ENCODE results near the gene RIBC1.
"Not testable (repeated sequence)": the region's sequence is repeated elsewhere in the genome, so short reads cannot be mapped to it uniquely, and the experiment has no call there.

Gene RIBC1

DNA sequence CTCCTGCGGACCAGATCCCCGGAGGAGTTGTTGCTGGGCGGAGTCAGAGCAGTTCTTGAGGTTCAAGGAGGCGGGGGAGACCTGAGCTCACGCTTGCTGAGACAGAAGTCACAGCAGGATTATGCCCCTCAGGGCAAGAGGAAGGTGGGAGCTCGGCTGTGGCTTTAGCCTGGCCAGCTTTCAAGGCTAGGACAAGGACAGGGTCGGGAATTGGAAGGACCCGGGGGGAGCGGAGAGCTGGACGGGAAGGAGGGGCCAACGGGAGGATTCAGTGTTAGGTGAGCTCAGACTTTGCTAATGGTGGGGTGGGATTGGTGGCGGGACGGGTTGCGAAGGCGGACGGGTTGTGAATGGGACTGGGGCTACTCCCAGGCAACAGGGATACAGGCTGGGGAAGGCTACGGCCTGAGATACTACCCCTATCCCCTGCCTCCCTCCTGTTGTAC is at the start of gene RIBC1:
Gene RIBC1, plus strand, starts transcription at position 13 of the 446 bp plus-strand sequence. CDS start 3,404 bp downstream, outside the sequence.
- DNase-seq = no peak

DNA sequence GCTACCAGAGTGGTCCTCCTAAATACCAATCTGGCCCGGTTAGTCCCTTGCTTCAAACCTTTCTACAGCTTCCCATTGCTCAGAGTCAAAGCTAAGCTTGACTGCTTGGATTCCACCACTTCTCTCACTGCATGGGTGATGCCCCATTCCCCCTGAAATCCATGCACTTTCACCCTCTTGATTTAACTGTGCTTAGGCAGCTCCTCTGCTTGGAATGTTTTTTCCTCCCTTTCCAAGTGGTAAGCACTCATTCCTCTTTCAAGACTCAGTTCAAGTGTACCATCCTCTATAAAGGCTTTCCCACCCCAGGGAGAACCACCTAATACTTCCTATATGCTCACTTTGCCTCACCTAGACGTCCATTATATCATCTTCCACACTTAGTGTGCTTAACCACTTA is 49.4 kb upstream of the RIBC1 start:
- DNase-seq = no peak

DNA sequence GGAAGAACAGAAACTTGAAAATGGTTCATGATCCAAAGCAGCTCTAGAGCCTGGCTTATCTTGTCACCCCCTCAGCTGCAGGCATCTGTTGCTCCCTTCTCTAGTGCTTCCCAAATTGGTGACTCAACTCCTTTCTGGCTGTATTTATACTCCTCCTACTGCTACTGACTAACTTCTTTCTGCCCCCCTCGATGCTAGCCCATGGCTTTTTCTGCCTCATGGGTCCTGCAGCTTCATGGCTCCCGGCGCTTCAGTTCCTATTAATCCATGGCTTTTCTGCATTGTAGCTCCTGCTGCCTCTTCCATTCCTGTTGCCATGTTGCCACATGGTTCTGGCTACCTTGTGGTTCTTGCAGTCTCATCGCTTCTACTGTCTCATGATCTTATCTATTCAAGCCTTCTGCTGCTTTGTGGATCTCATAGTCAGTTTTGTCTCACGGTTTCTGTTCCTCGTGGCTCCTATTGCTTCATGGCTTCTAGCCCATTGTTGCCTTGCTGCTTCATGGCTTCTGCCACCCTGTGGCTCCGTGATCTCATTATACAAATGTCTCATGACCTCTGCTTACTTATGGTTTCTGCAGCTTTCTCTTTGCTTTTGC is 48.4 kb upstream of the RIBC1 start:
- DNase-seq = no peak

DNA sequence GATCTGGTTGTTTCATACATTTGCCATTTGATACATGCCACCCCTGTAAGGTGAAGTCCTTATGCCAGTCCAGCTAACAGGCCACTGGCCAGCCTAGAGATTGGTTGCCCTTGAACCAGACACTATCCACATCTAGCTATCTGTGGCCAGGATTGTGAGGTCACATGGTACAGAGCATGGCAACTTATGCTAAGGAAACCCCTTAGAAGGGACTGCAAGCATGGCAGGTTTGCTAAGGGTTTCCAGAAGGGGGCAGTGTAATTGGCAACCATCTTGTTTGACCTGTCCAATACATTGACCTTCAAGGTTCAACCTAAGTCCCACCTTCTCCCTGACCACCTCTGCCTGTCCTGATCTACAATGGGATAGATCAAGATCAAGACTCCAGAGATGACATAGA is 47.8 kb upstream of the RIBC1 start:
- no peak for DNase-seq

DNA sequence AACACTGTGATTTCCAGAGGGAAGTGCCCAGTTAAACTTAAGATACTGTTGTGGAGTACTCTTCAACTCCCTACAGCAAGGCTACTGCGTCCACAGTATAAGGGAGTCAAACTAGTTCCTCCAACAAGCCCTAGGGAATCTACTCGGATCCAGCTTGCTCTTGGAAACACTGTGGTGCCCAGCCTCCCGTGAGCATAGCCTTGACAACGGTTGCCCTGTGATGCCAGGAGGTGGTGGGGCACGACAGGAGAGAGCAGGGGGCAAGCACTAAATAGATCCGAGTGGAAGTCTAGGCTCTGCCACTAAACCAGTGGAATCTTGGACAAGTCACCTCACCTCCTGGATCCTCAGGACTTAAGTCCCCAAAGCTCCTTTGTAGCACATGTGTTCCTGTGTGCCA is 45.8 kb upstream of the RIBC1 start:
- no peak for DNase-seq

GRCh38 chrX:53377464-53377863 is 45.2 kb upstream of the RIBC1 start:
- no peak for DNase-seq

- no peak for DNase-seq
Observed at GRCh38 chrX:53379008-53379710, 43.5 kb upstream of the RIBC1 start.

DNA sequence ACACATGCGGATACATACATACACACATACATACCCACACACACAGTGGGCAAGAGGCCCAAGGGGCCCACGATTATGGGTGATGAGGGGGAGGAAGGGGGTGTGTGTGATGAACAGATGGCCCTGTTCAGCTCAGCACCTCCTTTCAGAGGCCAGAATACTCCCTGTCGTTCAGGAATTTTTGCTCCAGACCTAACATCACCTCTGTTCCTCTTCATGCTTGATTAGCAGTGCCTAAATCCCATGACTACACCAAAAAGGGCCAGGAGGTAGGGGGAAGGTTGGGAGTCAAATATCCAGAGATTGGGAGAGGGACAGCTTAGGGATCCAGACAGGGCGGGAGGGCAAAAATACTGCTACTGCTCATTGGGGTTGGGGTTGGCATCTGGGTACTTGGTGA is 42.9 kb upstream of the RIBC1 start:
- no peak for DNase-seq

DNA sequence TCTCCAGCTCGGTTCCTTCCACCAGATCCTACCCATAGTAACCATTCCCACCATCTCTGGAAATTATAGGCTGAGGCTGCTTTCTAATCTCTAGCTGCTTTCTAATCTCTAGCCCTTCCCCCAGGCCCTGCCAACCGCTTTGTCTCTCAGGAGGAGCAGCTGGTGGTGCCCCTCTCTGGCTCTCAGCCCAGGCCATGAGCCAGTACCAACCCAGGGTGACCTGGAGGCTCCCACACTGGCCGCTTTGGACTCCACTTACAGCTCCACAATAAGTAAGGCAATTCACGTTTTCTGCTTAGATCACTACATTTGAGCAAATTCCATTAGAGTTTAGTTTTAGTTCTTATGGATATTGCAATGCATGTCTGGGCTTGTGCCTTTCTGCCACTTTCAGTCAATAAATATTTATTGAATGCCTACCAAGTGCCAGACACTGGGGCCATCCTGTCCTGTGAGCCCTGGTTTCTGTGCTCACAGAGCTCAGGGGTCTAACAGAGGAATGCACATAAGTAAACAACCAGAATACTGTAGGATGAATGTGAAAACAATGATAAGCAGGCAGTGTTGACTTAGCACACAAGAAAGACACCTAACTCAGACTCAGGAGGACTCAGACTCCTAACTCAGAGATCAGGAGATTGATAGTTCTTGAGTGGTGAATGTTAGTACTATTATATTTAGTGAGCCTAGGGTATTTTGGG is 39.1 kb upstream of the RIBC1 start:
- DNase-seq = no peak

- no peak for DNase-seq
Observed at GRCh38 chrX:53395605-53396298, 26.9 kb upstream of the RIBC1 start.

GRCh38 chrX:53398216-53398615 is 24.5 kb upstream of the RIBC1 start:
- no peak for DNase-seq

- DNase-seq = no peak
Observed at GRCh38 chrX:53403535-53403934, 19.1 kb upstream of the RIBC1 start.

- no peak for DNase-seq
Observed at GRCh38 chrX:53412446-53412845, 10.2 kb upstream of the RIBC1 start.

DNA sequence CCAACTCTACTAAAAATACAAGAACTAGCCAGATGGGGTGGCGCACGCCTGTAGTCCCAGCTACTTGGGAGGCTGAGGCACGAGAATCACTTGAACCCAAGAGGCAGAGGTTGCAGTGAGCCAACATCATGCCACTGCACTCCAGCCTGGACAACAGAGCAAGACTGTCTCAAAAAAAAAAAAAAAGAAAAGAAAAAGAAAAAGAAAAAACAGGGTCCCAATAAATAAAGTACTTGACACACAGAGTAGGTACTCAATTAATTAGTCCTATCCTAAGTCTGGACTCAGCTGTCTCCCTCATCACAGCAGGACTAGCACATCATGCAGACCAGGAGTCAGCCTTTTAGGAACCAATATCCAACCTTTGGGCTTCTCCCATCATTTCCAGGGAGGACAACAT is 2.3 kb upstream of the RIBC1 start:
- not testable (repeated sequence) for DNase-seq

GRCh38 chrX:53421125-53421524 is 1.5 kb upstream of the RIBC1 start:
- no peak for DNase-seq

DNA sequence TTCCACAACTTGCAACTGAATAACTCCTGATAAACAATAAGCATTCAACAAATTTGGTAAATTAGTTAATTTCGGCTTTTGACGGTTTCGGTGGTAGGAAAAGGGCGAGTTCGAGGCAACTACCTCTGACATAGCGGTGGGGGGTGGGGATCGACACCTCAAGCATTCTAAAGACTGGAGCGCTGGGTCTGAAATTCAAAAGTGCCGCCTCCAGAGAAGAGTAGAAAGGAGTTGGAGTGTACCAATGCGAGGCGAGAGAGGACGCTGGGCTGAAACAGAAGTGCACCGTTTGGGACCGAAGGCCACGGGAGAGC is 944 bp upstream of the RIBC1 start:
- no peak for DNase-seq

DNA sequence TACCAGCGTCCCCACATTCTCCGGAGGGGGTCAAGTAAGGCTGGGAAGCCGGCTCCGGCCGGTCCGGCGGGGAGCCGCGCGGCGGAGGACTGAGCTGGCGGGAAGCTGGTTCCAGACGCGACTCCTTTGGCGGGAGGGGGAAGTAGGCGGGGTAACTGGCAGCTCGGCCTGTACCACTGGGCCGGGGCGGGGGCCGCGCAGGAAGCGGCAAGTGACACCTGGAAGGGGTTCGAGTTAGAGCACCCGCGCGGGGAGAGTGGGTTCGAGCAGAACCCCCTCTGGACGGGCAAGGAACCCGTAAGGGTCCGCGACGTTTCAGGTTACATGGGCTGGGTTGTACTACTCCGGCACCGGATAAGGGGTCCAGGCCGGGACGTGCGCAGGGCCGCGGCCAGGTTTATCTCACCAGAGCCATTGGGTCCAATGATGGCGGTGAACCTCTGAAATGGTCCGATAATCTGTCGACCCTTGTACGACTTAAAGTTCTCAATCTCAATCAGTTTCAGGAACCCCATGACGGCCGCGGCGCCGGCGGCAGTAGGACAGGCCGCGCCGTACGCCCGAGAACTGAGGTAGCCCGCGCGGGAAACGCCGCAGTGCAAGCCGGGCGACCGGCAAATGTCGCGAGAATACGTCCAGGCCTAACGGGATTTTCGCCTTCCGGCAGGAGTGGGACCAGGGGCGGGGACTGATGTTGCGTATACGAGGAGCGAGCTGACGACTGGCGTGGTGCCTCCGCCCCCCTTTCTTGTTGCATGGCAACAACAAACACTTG is 400 bp upstream of the RIBC1 start, which contains the start of gene SMC1A:
Gene SMC1A, minus strand, starts transcription at position 569 of the 775 bp plus-strand sequence. Its CDS starts 54 bp downstream, at position 515.
- DNase-seq = peak; percentile 84 to 85

- DNase-seq = no peak
Observed at GRCh38 chrX:53429755-53430154, 7.1 kb downstream of the RIBC1 start.

- DNase-seq = no peak
Observed at GRCh38 chrX:53430231-53430630, 7.6 kb downstream of the RIBC1 start.

GRCh38 chrX:53433651-53434639 is 11.3 kb downstream of the RIBC1 start, which contains the start of gene HSD17B10:
TSS of gene HSD17B10 (minus strand) at chrX:53434370. CDS start at chrX:53434345, 25 bp downstream.
- peak; percentile 86 to 87 for DNase-seq

DNA sequence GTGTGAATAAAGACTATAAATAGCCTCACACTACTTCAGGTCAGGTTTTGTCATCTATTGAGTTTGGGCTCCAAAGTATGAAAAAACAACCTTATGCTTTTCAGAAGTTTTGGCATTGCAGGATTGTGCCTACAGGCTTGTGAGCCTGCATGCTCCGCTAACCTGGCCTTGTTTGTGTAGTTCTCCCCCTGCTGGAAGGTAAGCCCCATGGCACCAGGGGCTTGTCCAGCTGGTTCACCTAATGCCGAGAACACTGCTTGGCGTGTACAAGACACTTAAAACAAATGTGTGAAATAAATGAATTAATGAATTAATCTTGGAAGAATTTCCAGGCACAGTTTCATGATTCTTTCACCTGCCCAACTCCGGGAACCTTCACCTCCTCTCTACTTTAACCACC is 13.3 kb downstream of the RIBC1 start:
- DNase-seq = peak; percentile 16 to 50

Measured in AML-193 (cell line).